Kidney tubule cell (primary cell): ENCODE data around the gene TNNC1.
A peak's percentile ranks its signal among the peaks of the same experiment; 100 is the strongest.

Experiments
- DNase-seq: peaks from one replicate; pipeline ENCODE4 v3.0.0-alpha.2; 2018; ENCODE audit warnings: low spot score

Gene TNNC1

DNA sequence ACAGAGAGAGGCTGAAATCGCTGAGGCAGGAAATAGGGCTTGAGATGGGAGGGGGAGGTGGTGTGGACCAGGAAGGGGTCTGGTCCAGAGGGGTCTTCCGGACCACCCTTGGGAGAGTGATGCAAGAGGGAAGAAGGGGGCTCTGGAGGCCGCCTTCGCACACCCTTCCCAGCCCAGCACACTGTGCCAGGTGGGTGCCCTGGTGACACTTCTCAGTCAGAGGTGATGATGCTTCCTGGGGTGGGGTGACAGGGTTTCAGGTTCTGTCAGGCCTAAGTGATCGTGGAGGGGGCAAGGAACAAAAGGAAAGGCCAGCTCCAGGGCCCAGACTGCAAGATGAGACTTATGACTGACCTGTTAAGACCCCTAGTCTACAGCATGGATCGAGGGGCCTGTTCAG, 21.6 kb downstream of the TNNC1 start:
- DNase-seq = no peak

DNA sequence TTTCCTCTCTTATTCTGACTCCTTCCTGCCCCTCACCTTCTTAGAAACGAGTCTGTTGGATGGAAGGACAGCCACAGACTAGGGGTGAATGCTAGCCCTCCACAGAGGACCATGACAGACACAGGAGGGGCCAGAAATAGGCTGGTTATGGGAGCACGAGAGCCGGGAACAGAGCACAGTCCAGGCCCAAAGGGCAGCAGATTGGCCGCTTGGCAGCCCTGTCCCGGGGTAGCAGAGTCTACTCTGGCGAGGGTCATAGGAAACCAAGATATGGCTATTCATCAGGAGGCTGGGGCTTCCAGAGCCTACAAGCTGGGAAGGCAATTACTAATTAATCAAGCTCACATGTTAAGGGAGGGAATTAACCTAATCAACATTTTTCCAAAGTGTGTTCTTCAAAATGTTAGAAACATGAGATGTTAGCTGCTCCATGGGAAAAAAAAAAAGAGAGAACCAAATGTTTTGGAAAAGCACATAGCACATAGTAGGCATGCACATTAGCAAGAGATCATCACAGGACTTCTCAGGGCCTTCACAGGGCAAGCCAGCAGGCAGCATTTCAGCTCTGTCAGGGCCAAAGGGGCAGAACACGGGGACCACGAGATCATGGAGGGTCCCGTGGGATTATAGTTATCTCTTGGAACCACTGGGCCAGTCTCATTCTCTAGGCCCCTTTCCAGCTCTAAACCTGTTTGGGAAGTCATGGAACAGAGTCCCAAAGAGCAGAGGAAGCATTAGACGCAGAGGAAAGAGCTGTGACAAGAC, 22.2 kb downstream of the TNNC1 start:
- no peak for DNase-seq

DNA sequence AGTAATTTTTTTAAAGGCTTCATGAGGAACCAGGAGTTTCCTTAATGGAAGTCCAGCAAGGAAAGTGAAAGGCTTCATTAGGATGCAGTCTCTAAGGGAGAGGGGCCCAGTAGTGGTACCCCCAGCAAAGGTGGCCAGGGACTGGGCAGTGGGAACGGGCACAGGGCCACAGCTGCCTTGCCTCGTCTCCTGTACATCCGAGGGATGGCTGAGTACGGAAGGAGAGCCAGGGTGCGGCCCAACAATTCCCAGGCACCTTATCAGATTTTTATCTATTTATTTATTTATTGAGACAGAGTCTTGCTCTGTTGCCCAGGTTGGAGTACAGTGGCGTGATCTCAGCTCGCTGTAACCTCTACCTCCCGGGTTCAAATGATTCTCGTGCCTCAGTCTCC, 23.4 kb downstream of the TNNC1 start:
- no peak for DNase-seq

DNA sequence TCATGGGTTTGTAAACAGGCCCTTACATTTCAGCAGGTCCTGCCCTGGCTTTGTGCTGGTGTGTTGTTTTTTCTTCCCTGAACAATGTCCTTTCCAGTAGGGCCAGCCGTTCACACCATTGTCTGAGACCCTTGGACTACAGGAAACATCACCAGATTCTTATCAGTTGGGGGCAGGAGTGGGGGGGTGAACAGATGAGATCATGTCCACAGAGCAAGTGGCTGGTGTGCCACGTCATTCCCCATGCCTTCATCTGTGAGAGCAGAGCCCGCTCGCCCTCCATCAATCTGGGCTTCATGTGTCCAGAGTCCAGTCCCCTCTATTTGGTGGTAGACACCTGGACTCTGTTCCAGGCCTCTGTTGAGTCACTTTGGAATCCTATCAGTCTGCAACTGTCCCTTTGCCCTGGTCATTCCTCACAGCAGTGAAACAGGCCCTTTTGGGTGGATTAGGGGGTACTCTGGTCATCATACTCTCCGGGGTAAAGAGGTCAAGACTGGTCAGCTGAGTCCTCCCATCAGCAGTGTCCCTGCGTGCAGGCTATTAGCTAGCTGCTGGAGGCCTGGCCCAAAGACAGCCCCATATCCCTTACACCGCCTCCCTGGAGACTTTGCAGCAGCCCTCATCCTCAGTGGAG, 23.9 kb downstream of the TNNC1 start:
- no peak for DNase-seq

DNA sequence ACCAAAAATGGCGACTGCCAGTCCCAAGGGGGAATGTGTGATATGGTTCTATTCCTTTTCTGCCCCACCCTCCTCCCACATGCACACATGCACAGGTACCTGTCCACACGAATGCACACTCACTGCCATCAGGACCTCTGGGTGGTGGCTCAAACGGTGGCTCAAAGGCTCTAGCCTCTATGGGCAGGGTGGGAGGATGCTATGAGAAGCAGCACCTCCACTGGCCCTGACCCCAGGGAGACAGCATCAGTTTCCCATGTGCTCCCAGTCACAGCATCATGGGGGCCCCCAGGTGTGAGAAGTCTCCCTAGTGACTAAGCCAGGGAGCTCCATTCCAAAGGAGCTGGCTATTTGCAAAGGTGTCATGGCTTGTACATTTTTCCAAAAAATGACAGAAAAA, 24.8 kb downstream of the TNNC1 start:
- no peak for DNase-seq

DNA sequence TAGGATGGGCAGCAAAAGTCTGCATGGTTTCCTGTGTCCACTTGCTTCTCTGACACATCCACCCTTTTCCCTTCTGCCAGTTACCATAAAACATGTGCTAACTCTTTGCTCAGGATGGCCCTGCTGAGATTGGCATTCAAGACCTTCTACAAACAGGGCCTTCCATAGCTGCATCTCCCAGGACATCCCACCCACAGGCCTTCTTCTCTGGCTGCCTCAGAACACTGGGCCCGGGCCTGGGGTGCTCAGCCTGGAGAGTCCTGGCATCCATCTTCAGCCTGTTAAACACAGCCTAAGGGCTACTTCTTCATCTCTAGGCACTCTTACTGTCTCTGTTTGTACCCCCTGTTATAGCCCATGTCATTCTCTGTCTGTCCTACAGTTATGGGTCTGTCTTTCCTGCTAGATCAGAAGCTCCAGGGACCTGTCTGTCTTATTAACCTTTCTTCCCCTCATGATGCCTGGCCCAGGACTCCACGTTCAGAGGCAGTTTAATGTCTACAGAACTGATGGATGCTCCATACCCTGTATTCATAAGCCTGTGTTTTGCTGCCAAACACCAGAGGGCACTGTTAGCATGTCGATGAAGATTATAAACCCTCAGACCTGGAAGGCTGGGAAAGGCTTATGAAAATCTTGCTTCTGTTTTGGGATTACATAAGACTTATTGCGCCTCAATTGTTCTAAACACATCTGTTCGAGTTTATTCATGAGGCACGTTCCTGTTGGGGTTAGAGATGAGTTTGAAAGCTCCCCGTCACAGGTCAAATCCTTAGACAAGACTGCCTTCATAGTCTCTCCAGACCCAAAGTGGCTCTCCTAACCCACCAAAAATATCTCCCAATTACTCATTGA, 25.5 kb downstream of the TNNC1 start:
- DNase-seq = peak; percentile 64

DNA sequence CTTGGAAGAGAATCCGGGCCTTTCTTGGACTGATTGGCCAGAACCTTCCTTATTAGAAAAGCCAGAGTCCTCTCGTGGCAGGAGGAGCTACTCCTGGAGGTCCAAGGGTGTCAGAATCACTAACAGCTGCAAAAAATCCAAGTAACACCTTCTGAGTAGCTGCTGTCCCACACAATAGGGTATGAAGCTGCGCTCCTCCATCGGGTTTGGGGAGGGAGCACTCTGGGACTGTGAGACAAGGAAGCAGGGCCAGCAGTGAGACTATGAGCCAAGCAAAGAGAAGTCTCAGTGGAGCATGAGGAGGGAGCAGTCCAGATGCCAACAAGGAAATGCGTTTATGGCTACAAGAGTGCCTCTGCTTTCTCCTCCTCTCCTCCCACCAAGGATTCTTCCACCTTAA, 30.7 kb downstream of the TNNC1 start:
- DNase-seq = no peak

DNA sequence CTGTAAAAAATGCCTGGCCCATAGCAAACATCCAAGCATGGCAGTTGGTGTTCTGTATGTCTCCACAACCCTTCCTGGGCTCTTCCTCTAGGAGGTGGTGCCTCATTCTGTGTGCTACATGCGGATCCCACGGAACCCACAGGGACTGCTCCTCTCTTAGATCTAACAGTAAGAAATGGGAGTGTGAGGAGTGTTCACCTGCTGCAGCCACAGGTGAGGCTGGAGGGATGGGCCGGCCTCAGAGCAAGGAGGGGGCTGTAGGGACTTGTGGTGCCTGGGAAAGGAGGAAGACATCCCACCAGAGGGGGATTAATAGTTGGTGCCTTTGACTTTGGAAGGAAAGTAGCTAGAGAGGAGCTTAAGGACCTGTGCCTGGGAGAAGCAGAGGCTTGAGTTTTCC, 31.2 kb downstream of the TNNC1 start:
- DNase-seq = no peak

DNA sequence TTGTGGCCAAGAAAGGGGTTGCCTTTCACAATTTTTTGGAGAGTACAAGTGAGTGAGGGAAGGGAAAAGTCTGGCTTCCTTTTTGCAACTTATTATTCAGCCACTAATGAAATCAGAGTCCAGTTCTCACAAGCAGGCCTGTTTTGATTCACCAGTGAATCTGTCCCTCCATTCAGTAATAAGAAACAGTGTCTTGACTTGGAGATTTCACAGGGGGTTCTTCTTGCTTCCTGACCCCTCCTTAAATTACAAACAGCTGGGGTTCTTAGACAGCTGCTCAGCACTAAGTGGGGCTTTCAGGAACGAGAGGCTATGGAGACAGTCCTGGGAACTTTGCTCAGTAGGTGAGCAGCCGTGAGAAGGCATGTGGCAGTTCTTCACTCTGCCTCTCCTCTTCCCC, 33.5 kb downstream of the TNNC1 start:
- no peak for DNase-seq

DNA sequence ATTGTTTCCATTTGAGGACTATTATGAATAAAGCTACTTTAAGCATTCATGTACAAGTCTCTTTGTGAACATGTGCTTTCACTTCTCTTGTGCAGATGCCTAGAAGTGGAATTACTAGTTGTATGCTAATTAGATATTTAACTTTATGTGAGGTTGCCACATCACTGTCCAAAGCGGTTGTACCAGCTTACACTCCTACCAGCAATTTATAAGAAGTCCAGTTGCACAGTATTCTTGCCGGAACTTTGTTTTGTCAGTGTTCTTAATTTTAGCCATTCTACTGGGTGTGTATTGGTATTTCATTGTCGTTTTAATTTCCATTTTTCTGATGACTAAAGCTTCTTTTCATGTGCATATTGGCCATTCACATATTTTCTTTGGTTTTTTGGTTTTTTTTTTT, 38.0 kb downstream of the TNNC1 start:
- DNase-seq = no peak

DNA sequence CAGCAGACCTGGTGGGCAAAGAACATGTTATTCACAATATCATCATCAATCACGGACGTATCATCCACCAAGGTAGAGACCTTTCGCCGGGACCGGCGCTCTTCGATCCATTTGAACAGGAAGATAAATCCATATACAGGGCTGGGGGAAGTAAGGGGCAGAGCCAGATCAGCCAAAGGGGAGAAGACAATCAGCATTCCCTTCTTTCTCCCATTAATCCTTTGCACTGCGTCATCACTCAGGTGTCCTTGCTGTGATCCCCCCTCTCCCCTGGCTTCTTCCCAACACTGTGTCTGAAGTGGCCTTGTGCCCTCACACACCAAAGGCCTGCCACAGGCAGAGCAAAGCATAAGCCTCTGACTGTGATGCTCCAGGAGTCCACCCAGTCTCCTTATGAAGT, 45.4 kb downstream of the TNNC1 start:
- no peak for DNase-seq

DNA sequence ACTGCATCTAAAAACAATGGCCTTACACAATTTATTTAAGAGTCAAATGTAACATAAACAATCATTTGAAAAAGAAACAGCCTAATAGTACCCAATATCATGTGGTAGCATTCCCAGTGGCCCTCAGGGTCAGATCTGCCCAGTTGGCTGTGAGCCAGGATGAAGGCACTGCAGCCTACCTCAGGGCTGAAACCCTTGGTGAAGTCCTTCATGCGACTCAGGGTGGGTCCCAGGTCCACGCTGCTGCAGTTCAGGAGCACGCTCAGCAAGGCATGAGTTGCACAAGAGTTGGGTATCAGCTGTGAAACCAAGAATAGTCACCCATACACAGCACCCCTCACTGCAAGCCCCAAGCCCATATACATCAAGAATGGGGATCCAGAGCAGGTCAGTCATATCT, 46.1 kb downstream of the TNNC1 start:
- no peak for DNase-seq

DNA sequence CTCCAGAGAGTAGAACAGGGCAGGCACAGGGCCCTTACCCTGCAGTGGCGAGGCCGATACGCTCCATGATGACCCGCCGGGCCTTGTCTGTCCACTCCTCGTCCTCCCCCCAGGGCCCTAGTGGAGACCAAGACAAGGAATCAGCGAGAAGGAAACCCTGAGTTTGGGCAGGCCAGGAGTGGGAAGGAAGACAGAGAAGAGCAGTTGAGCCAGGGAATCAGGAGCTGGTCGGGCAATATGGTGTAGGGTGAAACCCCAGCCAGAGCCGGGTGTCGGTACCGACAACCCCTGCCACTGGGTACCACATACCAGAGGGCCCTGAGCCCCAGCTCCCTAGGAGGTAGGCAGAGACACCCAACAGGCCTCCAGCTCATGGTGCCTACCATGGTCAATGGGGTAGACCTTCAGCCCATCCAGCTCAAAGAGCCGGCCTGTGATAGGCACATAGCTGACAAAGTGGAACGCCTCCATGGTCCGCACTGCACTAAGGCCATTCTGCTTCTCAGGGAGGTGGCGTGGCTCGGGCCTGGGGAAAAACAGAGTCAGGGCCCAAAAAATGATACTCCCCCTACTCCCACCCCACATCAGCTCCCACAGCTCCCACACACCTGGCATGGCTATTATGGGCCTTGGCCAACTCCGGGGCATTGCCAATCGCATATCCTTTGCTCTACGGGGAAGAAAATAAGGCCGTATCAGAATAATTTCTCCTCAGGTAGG, 46.9 kb downstream of the TNNC1 start:
- DNase-seq = no peak

DNA sequence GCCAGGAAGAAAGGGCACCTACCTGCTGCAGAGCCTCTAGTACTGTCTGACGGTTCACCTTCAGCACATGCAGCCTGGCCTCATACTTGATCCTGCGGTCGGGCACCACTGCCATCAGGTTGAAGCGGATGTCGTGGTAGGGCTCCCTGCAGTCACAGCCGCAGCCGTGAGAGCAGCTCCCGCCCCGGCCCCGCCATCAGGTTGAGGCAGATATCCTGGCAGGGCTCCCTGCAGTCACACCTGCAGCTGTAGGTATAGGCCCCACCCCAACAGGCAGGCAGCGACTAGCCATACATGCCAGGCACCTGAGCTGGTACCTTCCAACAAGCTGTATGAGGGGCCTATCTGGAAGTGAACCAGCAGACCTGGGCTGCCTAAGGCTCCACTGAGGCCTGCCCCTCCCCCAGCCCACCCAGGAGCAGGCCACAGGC, 47.6 kb downstream of the TNNC1 start:
- no peak for DNase-seq

DNA sequence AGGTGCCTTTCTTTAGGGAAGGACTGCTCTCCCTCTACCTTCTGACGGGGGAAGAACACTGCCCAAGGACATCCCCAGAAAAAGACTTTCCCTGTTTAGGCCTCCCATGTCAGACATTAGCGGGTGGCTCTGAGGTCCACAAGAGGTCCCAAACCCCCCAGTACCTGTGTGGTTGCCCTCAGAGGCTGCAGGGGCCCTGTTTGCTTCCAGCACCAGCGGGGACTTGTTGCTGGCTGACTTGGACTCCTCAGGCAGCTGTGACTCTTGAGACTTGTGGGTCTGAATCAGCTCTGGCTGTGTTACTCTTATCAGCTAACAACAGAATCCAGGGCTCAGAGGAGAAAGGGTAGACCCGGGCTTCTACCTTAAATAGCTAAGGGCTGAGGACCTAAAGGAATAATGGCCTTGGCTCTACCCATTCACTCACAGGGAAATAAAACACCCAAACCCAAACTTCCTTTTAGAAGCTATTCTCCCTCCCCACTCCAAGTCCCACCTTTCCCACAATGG, 48.2 kb downstream of the TNNC1 start:
- DNase-seq = no peak

DNA sequence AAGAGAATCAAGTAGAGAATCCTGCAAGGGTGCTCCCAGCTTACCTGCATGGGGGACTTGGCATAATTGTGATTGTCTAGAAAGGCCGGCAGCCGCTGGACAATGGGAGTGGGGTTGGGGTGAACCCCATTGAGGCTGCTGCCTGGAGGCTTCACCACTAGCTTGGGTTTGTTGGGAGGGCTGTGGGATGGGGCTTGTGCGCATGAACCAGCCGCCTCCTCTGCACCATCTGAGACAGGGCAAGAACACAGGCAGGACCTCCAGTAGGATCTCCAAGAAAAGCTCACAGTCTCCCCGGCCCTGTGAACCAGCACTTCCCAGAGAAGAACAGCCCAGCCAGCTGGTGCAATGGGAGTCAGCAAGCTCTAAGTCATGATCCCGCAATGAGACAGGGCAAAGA, 48.8 kb downstream of the TNNC1 start:
- DNase-seq = no peak

DNA sequence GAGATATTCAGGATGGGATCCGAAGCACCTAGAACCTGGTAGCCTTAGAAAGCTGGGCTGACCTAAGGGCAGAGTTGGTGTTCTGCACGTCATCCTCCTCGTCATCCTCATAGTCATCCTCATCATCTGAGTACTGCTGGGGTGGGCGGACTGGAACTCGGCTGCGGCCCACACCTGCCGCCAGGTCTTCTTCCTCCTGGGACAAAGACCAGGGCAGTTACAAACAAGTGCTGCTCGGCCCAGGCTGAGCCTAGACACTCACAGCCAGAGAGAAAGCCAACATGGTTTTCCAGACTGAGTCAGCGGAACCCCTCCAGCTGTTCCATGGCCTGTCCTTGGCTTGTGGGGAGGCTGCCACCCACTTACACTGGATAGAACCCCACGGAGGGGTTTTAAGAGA, 49.5 kb downstream of the TNNC1 start:
- DNase-seq = no peak

DNA sequence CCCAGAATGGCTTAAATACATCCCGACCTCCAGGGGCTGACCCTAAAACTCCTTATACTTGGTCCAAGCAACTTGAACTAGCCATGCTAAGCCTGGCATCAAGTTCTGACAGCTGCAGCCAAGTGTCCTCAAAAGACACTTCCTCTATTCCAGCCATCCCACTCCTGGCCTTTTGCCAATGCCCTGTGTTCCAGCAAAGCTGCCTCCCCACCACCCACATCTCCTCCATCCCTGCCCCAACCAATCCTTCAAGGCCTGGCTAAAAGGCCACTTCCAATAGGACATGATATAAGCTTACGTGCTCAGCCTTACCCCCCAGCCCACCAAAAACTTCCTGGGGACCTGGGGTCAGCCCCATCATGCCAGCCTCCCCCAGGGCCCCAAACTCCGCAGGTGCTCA, 49.9 kb downstream of the TNNC1 start:
- DNase-seq = no peak

DNA sequence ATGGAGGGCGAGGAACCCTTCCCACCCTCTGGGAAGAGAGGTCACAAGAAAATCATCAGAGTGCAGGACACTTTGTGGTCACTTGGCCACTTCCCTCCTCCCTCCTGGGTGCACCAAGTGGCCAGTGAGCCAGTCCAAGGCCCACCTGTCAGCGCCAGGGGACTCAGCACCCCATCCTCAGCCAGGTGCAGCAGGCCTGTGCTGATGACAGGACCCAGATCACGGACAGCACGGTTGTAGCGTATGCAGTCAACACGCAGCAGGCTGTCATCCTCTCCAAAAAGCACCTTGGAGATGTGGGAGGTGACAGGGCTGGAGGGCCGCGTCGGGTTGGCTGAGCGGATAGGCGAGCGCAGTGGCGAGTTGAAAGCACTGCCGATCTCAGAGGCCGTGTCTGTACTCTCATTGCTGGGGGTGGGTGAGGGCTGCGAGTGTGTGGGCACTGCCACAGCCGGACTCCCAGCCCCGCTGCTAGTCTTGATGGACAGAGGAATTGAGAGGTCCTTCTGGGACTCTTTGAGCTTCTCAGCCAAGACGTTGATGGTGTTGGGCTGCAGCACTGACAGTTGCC, 50.5 kb downstream of the TNNC1 start:
- DNase-seq = no peak

DNA sequence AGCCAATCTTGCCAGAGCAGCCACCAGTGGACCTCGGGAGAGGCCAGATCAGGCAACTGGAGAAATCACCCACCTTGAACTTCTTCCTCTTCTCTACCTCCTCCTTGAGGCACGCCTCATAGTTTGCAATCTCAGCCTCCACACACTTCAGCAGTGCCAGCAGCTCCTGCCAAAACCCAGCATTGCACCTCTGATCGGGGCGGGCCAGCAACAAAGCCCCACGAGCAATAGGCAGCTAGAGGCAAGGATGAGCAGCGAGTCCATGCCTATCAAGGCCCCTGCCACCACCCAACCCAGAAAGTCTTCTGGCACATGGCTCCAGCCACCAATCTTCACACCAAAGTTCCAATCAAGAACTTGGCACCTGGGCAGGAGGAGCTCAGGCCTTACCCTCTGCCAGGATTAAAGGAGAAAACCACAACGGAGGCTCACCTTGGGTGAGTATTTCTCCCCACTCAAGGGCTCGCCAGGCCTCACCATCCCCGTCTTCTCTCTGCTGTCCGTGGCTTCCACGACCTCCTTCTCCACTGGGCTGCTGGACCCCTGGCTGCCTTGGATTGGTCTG, 51.1 kb downstream of the TNNC1 start:
- no peak for DNase-seq

DNA sequence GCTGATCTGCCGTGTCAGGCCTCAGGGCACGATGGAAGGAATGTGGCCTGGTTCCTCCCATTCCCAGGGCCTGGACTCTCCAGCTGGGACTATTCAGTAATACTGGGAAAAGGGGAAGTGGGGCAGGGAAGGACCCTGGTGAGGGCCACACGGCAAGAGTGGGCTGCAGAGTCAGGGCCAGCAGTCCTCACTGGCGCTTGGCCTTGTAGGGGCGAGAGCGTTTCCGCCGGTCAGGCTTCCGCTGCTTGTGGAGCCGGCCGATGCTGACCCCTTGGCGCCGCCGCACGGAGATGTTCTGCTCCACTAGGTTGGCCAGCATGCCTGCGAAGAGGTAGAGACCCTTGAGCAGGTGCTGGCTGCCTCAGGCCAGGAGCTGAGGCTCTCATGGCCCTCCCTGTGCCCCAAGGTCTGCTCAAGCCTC, 51.7 kb downstream of the TNNC1 start:
- no peak for DNase-seq
